Mesendoderm (in vitro differentiated cells): ENCODE measurements around the gene CCNC.
"Not testable (repeated sequence)": the region's sequence is repeated elsewhere in the genome, so short reads cannot be mapped to it uniquely, and the experiment has no call there.

Experiments used
- DNase-seq: peaks from one replicate; pipeline ENCODE4 v3.0.0; 2013
- H2AK5ac ChIP-seq: 2 replicates; pipeline ENCODE4 v1.6.1; 2013; ENCODE audit warnings: low read length, inconsistent platforms
- H2BK120ac ChIP-seq: 2 replicates; pipeline ENCODE4 v1.6.1; 2013; ENCODE audit warnings: low read depth, mild to moderate bottlenecking, low read length, moderate library complexity, mixed read lengths
- H2BK15ac ChIP-seq: replicated peaks from 2 replicates; pipeline ENCODE4 v1.6.1; 2013; ENCODE audit warnings: low read depth, mild to moderate bottlenecking, moderate library complexity
- H2BK5ac ChIP-seq: 2 replicates; pipeline ENCODE4 v1.6.1; 2013; ENCODE audit warnings: low read length, inconsistent platforms
- H3K18ac ChIP-seq: 2 replicates; pipeline ENCODE4 v1.6.1; 2013; ENCODE audit warnings: mild to moderate bottlenecking, low read length, mixed read lengths
- H3K23ac ChIP-seq: one replicate; pipeline ENCODE4 v1.6.1; 2013; ENCODE audit warnings: low read length
- H3K27ac ChIP-seq: 2 replicates; pipeline ENCODE4 v1.5.1; 2013; ENCODE audit warnings: low read depth, mild to moderate bottlenecking, inconsistent platforms, low read length, moderate library complexity
- H3K27me3 ChIP-seq: 2 replicates; pipeline ENCODE4 v1.6.1; 2013; ENCODE audit warnings: low read length, control low read depth, mild to moderate bottlenecking, inconsistent platforms; ENCODE audit not compliant: insufficient read depth, poor library complexity
- H3K36me3 ChIP-seq: 2 replicates; pipeline ENCODE4 v1.6.1; 2013; ENCODE audit warnings: low read length, inconsistent platforms; ENCODE audit not compliant: control insufficient read depth, insufficient read depth
- H3K4ac ChIP-seq: one replicate; pipeline ENCODE4 v1.6.1; 2013; ENCODE audit warnings: low read depth, mild to moderate bottlenecking, low read length, moderate library complexity
- H3K4me1 ChIP-seq: 2 replicates; pipeline ENCODE4 v1.6.1; 2013; ENCODE audit warnings: low read depth, low read length, inconsistent platforms; ENCODE audit not compliant: control insufficient read depth
- H3K4me2 ChIP-seq: 2 replicates; pipeline ENCODE4 v1.6.1; 2013; ENCODE audit warnings: low read length
- H3K4me3 ChIP-seq: 2 replicates; pipeline ENCODE4 v1.5.1; 2013; ENCODE audit warnings: mild to moderate bottlenecking, low read length
- H3K56ac ChIP-seq: one replicate; pipeline ENCODE4 v1.6.1; 2013; ENCODE audit warnings: low read length
- H3K79me1 ChIP-seq: 2 replicates; pipeline ENCODE4 v1.6.1; 2013; ENCODE audit warnings: low read length, inconsistent platforms
- H3K79me2 ChIP-seq: 2 replicates; pipeline ENCODE4 v1.6.1; 2013; ENCODE audit warnings: mild to moderate bottlenecking, low read length; ENCODE audit not compliant: control insufficient read depth, insufficient read depth
- H3K9ac ChIP-seq: 2 replicates; pipeline ENCODE4 v1.6.1; 2013; ENCODE audit warnings: low read length, inconsistent platforms
- H4K5ac ChIP-seq: one replicate; pipeline ENCODE4 v1.6.1; 2013; ENCODE audit warnings: low read length
- H4K8ac ChIP-seq: one replicate; pipeline ENCODE4 v1.6.1; 2013; ENCODE audit warnings: low read depth, mild to moderate bottlenecking, control low read depth, low read length, moderate library complexity
- WGBS: extraction: QIAGEN DNeasy Blood & Tissue Kit; methylation state at CpG from one replicate; pipeline ENCODE4 v1.1.7; 2013; ENCODE audit warnings: low lambda C conversion rate, missing lambda C conversion rate; ENCODE audit not compliant: insufficient coverage; ENCODE audit errors: extremely low coverage; 5-methylcytosine and 5-hydroxymethylcytosine counted together

The CCNC gene

DNA sequence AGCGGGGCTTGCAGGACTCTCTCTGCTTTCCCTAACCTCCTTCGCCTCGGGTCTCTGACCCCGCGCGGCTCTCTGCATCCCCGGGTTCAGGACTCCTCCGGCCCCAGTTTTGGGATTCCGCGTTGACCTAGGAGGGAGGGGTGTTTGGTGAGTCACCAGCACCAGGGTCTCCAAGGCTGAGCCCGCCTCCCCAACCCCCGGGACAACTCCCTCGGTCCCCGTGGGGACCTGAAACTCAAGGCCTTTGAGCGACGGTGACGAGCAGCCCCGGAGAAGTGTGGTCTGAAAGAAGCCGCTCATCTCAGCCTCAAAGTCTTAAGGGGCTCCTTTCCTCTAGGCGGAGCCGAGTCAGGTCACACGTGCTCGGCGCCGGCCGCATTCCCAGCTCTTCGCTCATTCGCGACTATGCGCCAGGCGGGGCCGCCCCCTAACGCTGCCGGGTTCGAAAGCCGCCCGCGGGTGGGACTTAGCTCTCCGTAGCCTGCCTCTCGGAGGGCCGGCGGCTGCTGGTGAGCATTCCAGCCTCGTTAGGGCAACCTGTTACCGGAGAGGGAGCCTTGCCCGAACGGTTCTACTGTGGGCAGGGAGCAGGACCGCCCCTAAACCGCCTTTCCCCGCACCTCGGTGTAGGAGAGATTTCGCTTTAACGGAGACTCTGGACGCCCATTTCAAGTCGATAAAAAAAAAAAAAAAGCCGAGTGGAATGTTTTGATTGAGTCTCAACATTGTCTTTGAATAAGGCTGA lies 35.1 kb upstream of the CCNC start:
- Histone ChIP-seq H3K79me1 (no peaks in the 10 kb centered on the region), H3K36me3 (no peaks in the 10 kb centered on the region), H4K5ac (no peak overlapping the region), H2AK5ac (no peak overlapping the region), H3K4me3 (no peak overlapping the region), H3K18ac (no peak overlapping the region), H3K56ac (no peak overlapping the region), H2BK120ac (no peak overlapping the region), H3K4ac (no peak overlapping the region), H3K27ac (no peak overlapping the region), H2BK5ac (no peak overlapping the region), H3K79me2 (no peaks in the 10 kb centered on the region), H3K4me1 (no peaks in the 10 kb centered on the region), H3K23ac (no peak overlapping the region), H3K27me3 (peaks cover 83% of the 10 kb centered on the region), H3K9ac (no peak overlapping the region), H2BK15ac (no peak overlapping the region), H3K4me2 (peak overlapping the region; percentile 43), H4K8ac (no peak overlapping the region)
- peak; percentile 86 for DNase-seq
- WGBS, result no CpG with 5 or more reads among the region's 55 CpGs

DNA sequence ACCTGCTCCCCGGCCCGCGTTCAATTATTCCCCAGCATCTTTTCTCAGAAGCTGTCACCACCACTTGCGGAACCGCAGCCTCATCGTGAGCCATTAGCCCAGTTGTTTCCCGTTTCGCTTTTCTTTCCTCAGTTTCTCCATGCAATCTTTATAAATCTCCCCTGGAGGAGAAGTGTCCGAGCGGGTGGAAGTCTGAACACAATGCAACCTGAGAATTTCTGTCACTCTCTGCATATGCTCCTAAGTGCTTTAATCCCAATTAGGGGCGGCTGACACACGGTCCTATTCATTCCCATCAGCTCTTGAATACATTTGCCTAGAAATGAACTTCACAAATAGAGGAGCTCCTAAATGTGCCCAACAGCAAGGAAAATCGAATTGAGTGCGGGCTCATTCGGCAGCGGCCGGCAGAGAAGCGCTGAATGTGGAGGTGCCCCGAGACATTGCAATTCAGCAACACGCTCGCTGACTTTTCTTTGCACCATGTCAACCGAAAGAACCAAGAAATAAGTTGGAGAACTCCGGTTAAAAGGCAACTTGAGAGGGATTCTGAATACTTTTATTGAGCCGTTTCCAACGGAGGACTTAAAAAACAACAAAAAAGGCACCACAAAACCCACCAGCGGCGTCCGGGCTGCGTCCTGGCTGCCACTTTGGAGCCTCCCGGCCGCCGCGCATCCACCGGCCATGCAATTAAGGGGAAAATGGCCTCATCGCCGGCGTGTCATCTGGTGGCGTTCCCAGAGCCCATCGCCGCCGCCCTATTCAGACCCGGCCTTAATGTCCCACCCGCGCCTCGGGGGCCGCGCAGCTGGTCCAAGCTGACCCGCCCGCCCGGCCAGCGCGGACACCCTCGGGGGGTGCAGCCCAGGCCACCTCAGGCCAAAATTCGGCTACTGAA lies 34.3 kb upstream of the CCNC start:
- H3K4me3 ChIP-seq, result no peak overlapping the region
- H4K5ac ChIP-seq, result no peak overlapping the region
- no peaks in the 10 kb centered on the region for H3K79me1 ChIP-seq
- H3K9ac ChIP-seq, result no peak overlapping the region
- H3K4me1 ChIP-seq, result no peaks in the 10 kb centered on the region
- H2BK120ac ChIP-seq, result no peak overlapping the region
- H3K18ac ChIP-seq, result no peak overlapping the region
- no peak overlapping the region for H2BK15ac ChIP-seq
- H3K56ac ChIP-seq, result no peak overlapping the region
- H3K36me3 ChIP-seq, result no peaks in the 10 kb centered on the region
- no peak overlapping the region for H3K4ac ChIP-seq
- H4K8ac ChIP-seq, result no peak overlapping the region
- H3K4me2 ChIP-seq, result no peak overlapping the region
- no CpG with 5 or more reads among the region's 54 CpGs for WGBS
- H3K23ac ChIP-seq, result no peak overlapping the region
- no peaks in the 10 kb centered on the region for H3K79me2 ChIP-seq
- H3K27ac ChIP-seq, result no peak overlapping the region
- H3K27me3 ChIP-seq, result peaks cover 77% of the 10 kb centered on the region
- no peak overlapping the region for H2BK5ac ChIP-seq
- no peak for DNase-seq
- H2AK5ac ChIP-seq, result no peak overlapping the region

DNA sequence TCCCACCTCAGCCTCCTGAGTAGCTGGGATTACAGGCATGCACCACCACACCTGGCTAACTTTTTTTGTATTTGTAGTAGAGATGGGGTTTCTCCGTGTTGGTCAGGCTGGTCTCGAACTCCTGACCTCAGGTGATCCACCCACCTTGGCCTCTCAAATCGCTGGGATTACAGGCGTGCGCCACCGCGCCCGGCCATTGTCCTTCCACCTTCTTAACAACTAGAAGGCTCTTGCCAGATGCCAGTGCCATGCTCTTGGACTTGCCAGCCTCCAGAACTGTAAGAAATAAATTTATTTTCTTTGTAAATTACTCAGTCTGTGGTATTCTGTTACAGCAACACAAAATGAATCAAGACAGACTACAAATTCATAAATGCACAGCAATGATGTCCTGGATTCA lies 26.2 kb upstream of the CCNC start:
- H2BK15ac ChIP-seq, H3K27ac ChIP-seq, H3K9ac ChIP-seq, H3K4me2 ChIP-seq, H3K23ac ChIP-seq, H3K18ac ChIP-seq, DNase-seq, H3K56ac ChIP-seq, H3K36me3 ChIP-seq, H3K4me3 ChIP-seq, H3K79me2 ChIP-seq, H2BK5ac ChIP-seq, H4K5ac ChIP-seq, H2AK5ac ChIP-seq, H3K4me1 ChIP-seq, H3K4ac ChIP-seq, H3K79me1 ChIP-seq, H4K8ac ChIP-seq, H2BK120ac ChIP-seq: not testable (repeated sequence)
- H3K27me3 ChIP-seq, result peaks cover 51% of the 10 kb centered on the region
- no CpG with 5 or more reads among the region's 8 CpGs for WGBS

DNA sequence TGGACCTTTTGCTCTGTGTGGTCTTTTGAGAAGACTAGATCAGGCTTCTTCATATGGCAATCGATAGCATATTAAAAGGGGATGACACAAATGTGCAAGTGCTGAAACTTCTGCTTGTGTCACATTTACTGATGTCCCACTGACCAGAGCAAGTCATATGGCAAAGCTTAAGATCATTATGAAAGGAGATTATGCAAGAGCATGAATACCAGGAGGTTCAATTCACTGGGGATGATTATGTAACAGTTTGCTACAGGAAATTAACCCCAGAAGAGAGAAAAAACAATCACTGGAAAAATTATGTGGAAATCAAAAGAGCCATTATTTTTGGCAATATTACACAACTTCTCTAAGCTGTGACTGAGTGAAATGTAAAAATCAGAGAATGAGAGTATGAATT lies 24.4 kb upstream of the CCNC start:
- no peak overlapping the region for H2BK5ac ChIP-seq
- no peak overlapping the region for H3K27ac ChIP-seq
- no peaks in the 10 kb centered on the region for H3K4me1 ChIP-seq
- H3K23ac ChIP-seq, result no peak overlapping the region
- no peak overlapping the region for H3K4me3 ChIP-seq
- no peaks in the 10 kb centered on the region for H3K79me1 ChIP-seq
- H3K9ac ChIP-seq, result no peak overlapping the region
- no peak overlapping the region for H4K8ac ChIP-seq
- no peak overlapping the region for H2BK120ac ChIP-seq
- H3K4me2 ChIP-seq, result no peak overlapping the region
- no CpG with 5 or more reads among the region's 1 CpG for WGBS
- H3K56ac ChIP-seq, result no peak overlapping the region
- H3K27me3 ChIP-seq, result peaks cover 54% of the 10 kb centered on the region
- H3K4ac ChIP-seq, result no peak overlapping the region
- no peak overlapping the region for H2BK15ac ChIP-seq
- no peak overlapping the region for H3K18ac ChIP-seq
- H2AK5ac ChIP-seq, result no peak overlapping the region
- DNase-seq, result no peak
- no peak overlapping the region for H4K5ac ChIP-seq
- H3K79me2 ChIP-seq, result no peaks in the 10 kb centered on the region
- H3K36me3 ChIP-seq, result no peaks in the 10 kb centered on the region

DNA sequence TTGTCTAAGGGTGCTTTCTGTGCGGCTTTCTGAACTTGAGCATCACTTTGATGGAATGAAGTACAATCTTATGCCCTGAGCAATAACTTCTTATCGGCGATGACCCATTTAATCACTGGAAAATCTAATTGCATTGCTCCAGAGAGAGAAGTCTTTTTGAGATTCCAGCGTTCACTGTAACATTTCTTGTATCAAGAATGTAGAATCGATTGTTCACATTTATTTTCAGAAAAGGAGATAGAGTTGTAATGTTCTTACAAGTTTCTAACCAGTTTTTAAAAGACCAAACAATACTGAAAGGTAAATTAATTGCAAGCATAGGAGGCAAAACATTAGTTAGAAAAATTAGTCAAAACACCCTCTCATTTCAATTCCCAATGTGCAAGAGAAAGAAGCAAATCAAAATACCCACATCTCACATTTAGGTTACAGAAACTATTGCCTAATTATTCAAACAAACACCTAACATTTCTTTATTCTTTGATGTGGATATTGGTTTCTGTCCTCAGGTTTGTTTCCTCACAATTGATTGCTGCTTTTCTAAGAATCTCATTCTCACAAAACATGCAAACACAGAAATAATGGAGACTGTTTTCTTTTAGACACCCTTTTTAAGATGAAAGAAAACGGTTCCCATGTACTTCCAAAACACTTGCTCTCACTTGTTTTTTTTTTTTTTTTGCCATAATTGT lies 23.4 kb upstream of the CCNC start:
- H3K4me3 ChIP-seq, result no peak overlapping the region
- no peak overlapping the region for H2BK120ac ChIP-seq
- DNase-seq, result no peak
- H4K5ac ChIP-seq, result no peak overlapping the region
- WGBS, result no CpG with 5 or more reads among the region's 6 CpGs
- no peak overlapping the region for H2BK5ac ChIP-seq
- no peak overlapping the region for H4K8ac ChIP-seq
- H3K4me2 ChIP-seq, result no peak overlapping the region
- no peaks in the 10 kb centered on the region for H3K79me1 ChIP-seq
- H3K4ac ChIP-seq, result no peak overlapping the region
- H3K56ac ChIP-seq, result no peak overlapping the region
- H3K18ac ChIP-seq, result no peak overlapping the region
- no peak overlapping the region for H3K27ac ChIP-seq
- H2AK5ac ChIP-seq, result no peak overlapping the region
- H3K4me1 ChIP-seq, result no peaks in the 10 kb centered on the region
- H3K9ac ChIP-seq, result no peak overlapping the region
- H3K27me3 ChIP-seq, result peaks cover 55% of the 10 kb centered on the region
- H2BK15ac ChIP-seq, result no peak overlapping the region
- H3K79me2 ChIP-seq, result no peaks in the 10 kb centered on the region
- no peak overlapping the region for H3K23ac ChIP-seq
- no peaks in the 10 kb centered on the region for H3K36me3 ChIP-seq
